ENCODE results near the gene TAF1B. TPM values are rescaled to one million over a fixed set of nuclear protein-coding genes. Genes with fewer than 3 reads are reported as not detected.

TAF1B gene
- total RNA-seq, 1 experiment from 2014 or later, result 28.4 TPM

- DNase-seq (ENCODE audit: low spot score), result peak; percentile 18
Observed at GRCh38 chr2:9983401-9984216, 140.3 kb downstream of the TAF1B start.

Other genes starting within 250 kb of the TAF1B start
- gene YWHAQ, start 212.5 kb upstream of the TAF1B start, total RNA-seq (2014; rRNA removed; shearing (Covaris generic)), result 279 and 391 TPM in 2 replicates
- gene GRHL1, start 108.2 kb downstream of the TAF1B start, total RNA-seq (2014; rRNA removed; shearing (Covaris generic)), result 0.25 TPM in 1 of 2 replicates, not detected in the other
- gene KLF11, start 200.1 kb downstream of the TAF1B start, total RNA-seq (2014; rRNA removed; shearing (Covaris generic)), result 5.4 and 6.5 TPM in 2 replicates
- 0.43 and 1.1 TPM in 2 replicates for gene CYS1, start 236.9 kb downstream of the TAF1B start, total RNA-seq (2014; rRNA removed; shearing (Covaris generic))